HepG2 (cell line): ENCODE measurements around the gene CSTB. TPM values are rescaled to one million over a fixed set of nuclear protein-coding genes. Genes with fewer than 3 reads are reported as not detected.

Experiments
- ARID5B ChIP-seq: IDR thresholded peaks from 2 replicates; pipeline ENCODE4 v1.4.0; 2020; ENCODE audit warnings: mild to moderate bottlenecking, missing genetic modification reagents
- ELK4 ChIP-seq: sonication (generic); formaldehyde crosslinking; IDR thresholded peaks from 2 replicates; pipeline ENCODE4 v1.9.0; 2021; ENCODE audit warnings: missing genetic modification reagents, borderline replicate concordance
- GATAD2A ChIP-seq: IDR thresholded peaks from 2 replicates; pipeline ENCODE4 v1.6.1; 2016
- GTF2F1 ChIP-seq: fragments of 150-350 bp; IDR thresholded peaks from 2 replicates; pipeline ENCODE4 v1.6.1; 2014; ENCODE audit warnings: low read length
- GTF3A ChIP-seq: sonication (generic); formaldehyde crosslinking; conservative IDR thresholded peaks from 2 replicates; pipeline ENCODE4 v1.4.0; 2020; ENCODE audit warnings: mild to moderate bottlenecking, missing genetic modification reagents
- IRF2 ChIP-seq: IDR thresholded peaks from 2 replicates; pipeline ENCODE4 v1.6.1; 2018; ENCODE audit warnings: missing genetic modification reagents, missing compliant biosample characterization
- JUND ChIP-seq: sonication (generic); formaldehyde crosslinking; IDR thresholded peaks from 2 replicates; pipeline ENCODE4 v1.8.0; 2022; ENCODE audit warnings: mild to moderate bottlenecking, missing genetic modification reagents
- MEIS2 ChIP-seq: sonication (generic); formaldehyde crosslinking; IDR thresholded peaks from 2 replicates; pipeline ENCODE4 v1.9.0; 2021; ENCODE audit warnings: mild to moderate bottlenecking, missing genetic modification reagents
- NFE2L2 ChIP-seq: fragments of 150-350 bp; IDR thresholded peaks from 2 replicates; pipeline ENCODE4 v1.6.1; 2014; ENCODE audit warnings: low read length
- RELA ChIP-seq: sonication (generic); formaldehyde crosslinking; IDR thresholded peaks from 2 replicates; pipeline ENCODE4 v1.4.0; 2020; ENCODE audit warnings: missing genetic modification reagents
- SP4 ChIP-seq: sonication (generic); formaldehyde crosslinking; IDR thresholded peaks from 2 replicates; pipeline ENCODE4 v1.8.1; 2023; ENCODE audit warnings: mild to moderate bottlenecking, missing genetic modification reagents
- THAP11 ChIP-seq: IDR thresholded peaks from 2 replicates; pipeline ENCODE4 v1.6.1; 2016; ENCODE audit warnings: missing biosample characterization, missing genetic modification reagents
- ZBTB38 ChIP-seq: sonication (generic); formaldehyde crosslinking; IDR thresholded peaks from 2 replicates; pipeline ENCODE4 v1.5.1; 2020; ENCODE audit warnings: mild to moderate bottlenecking, missing genetic modification reagents
- ZNF44 ChIP-seq: sonication (generic); formaldehyde crosslinking; IDR thresholded peaks from 2 replicates; pipeline ENCODE4 v1.5.1; 2020; ENCODE audit warnings: mild to moderate bottlenecking, missing genetic modification reagents
- ZNF670 ChIP-seq: sonication (generic); formaldehyde crosslinking; IDR thresholded peaks from 2 replicates; pipeline ENCODE4 v1.8.0; 2022; ENCODE audit warnings: mild to moderate bottlenecking, missing genetic modification reagents, borderline replicate concordance
- ZNF737 ChIP-seq: sonication (generic); formaldehyde crosslinking; IDR thresholded peaks from 2 replicates; pipeline ENCODE4 v1.5.0; 2020; ENCODE audit warnings: missing genetic modification reagents, mild to moderate bottlenecking, borderline replicate concordance
- ZNF83 ChIP-seq: sonication (generic); formaldehyde crosslinking; IDR thresholded peaks from 2 replicates; pipeline ENCODE4 v1.4.0; 2020; ENCODE audit warnings: missing genetic modification reagents, mild to moderate bottlenecking, borderline replicate concordance
- ZNF883 ChIP-seq: sonication (generic); formaldehyde crosslinking; IDR thresholded peaks from 2 replicates; pipeline ENCODE4 v1.5.1; 2020; ENCODE audit warnings: mild to moderate bottlenecking, missing genetic modification reagents; ENCODE audit errors: not compliant biosample characterization
- ZSCAN12 ChIP-seq: sonication (generic); formaldehyde crosslinking; IDR thresholded peaks from 2 replicates; pipeline ENCODE4 v1.9.0; 2021; ENCODE audit warnings: mild to moderate bottlenecking, missing genetic modification reagents
- ZUFSP ChIP-seq: sonication (generic); formaldehyde crosslinking; IDR thresholded peaks from 2 replicates; pipeline ENCODE4 v1.9.0; 2021; ENCODE audit warnings: missing genetic modification reagents, mild to moderate bottlenecking, borderline replicate concordance
- polyA plus RNA-seq, 8 experiments: library from polyadenylated mRNA; depleted of rRNA in 3 of 8; stranded (reverse) in 7 of 8; unstranded in 1 of 8; fragments of >200 nt; fragmentation: Illumina TruSeq in 4 of 8; extraction: Trizol in 4 of 8; gene quantifications; 2 replicates each; pipeline versions ENCODE4 v1.2.1 to v1.2.3, GENCODE V29; 2011 to 2016; ENCODE audit warnings: low read depth in 4 of 8, missing spikeins in 1 of 8, mixed read lengths in 1 of 8; ENCODE audit not compliant: insufficient read depth in 1 of 8
- total RNA-seq, 5 experiments: library from RNA; depleted of rRNA; stranded (reverse); fragments of >200 nt; fragmentation: Illumina TruSeq; extraction: Trizol; gene quantifications; 2 replicates each; pipeline ENCODE4 v1.2.3, GENCODE V29; 2016; ENCODE audit warnings: low read depth in 1 of 5
- TF ChIP-seq, protein P1 (sequence below): sonication (generic); formaldehyde crosslinking; IDR thresholded peaks from 2 replicates; pipeline ENCODE4 v1.4.0; 2020; ENCODE audit warnings: missing genetic modification reagents
- TF ChIP-seq, protein P2 (sequence below): IDR thresholded peaks from 2 replicates; pipeline ENCODE4 v1.6.1; 2018; ENCODE audit warnings: missing genetic modification reagents

Gene CSTB
- total and polyA plus RNA-seq, 2 of the 13 experiments (the other 11 are each of a cell fraction or from before 2014, with no cell fraction given), result 11.7 to 94.1 TPM

DNA sequence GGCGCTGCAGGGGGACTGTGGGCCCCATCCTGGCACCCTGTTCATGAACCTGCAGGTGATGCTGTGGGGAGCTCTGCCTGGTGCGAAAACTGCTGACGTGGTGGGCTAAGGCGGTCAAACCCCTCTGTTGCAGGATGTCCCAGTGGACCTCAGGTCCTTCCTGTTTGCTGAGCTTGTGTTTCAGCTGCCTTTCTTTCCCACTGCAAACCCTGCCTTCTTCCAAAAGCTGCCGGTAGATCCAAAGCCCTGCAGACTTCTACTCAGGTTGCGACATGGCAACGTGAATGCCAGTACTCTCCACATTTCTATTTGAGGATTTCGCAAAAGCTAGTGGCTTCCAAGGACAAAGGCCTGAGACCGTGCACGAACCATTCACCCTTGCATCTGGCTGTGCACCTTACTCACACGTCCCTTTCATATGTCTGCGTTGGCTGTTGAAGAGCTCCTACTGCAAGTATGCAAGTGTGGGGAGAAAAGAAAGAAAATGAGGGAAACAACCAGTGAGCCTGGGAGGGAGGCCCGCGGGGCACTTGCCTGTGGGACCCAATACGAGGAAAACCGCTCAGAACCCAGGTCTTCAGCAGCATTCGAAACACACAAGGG, 7.1 kb upstream of the CSTB start (continued):
- TF ChIP-seq ARID5B (CRISPR knock-in tag) (peak; percentile 92), ELK4 (CRISPR knock-in tag) (no peak), NFE2L2 (no peak), ZNF83 (CRISPR knock-in tag) (no peak), JUND (CRISPR knock-in tag) (peak; percentile 61; the same call in 1 of the 2 replicates), IRF2 (CRISPR knock-in tag) (peak; percentile 88), GTF3A (CRISPR knock-in tag) (no peak), ZNF883 (CRISPR knock-in tag) (peak; percentile 52), ZNF44 (no peak), THAP11 (peak; percentile 77), ZUFSP (CRISPR knock-in tag) (no peak), ZNF670 (peak; percentile 91; the same call in 1 of the 2 replicates), ZSCAN12 (CRISPR knock-in tag) (no peak), MEIS2 (CRISPR knock-in tag) (no peak), GTF2F1 (no peak), ZNF737 (CRISPR knock-in tag) (no peak), RELA (CRISPR knock-in tag) (no peak), ZBTB38 (CRISPR knock-in tag) (peak; percentile 91), GATAD2A (CRISPR knock-in tag) (peak; percentile 97), SP4 (CRISPR knock-in tag) (0 out of 2 replicates have a peak, but pooled peaks have one; percentile 34)
- TF ChIP-seq, protein P1, sequence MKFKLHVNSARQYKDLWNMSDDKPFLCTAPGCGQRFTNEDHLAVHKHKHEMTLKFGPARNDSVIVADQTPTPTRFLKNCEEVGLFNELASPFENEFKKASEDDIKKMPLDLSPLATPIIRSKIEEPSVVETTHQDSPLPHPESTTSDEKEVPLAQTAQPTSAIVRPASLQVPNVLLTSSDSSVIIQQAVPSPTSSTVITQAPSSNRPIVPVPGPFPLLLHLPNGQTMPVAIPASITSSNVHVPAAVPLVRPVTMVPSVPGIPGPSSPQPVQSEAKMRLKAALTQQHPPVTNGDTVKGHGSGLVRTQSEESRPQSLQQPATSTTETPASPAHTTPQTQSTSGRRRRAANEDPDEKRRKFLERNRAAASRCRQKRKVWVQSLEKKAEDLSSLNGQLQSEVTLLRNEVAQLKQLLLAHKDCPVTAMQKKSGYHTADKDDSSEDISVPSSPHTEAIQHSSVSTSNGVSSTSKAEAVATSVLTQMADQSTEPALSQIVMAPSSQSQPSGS (CRISPR knock-in tag), result peak; percentile 93
- TF ChIP-seq, protein P2, sequence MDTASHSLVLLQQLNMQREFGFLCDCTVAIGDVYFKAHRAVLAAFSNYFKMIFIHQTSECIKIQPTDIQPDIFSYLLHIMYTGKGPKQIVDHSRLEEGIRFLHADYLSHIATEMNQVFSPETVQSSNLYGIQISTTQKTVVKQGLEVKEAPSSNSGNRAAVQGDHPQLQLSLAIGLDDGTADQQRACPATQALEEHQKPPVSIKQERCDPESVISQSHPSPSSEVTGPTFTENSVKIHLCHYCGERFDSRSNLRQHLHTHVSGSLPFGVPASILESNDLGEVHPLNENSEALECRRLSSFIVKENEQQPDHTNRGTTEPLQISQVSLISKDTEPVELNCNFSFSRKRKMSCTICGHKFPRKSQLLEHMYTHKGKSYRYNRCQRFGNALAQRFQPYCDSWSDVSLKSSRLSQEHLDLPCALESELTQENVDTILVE, result peak; percentile 91
